NCI-H345 treated with DMSO at 0.1 percent for 48 hours (cell line): ENCODE data around the gene SNX9.
"Not testable (repeated sequence)": the region's sequence is repeated elsewhere in the genome, so short reads cannot be mapped to it uniquely, and the experiment has no call there.

Experiments
- DNase-seq: peaks from one replicate; lab custom pipeline; 2025; ENCODE audit not compliant: unreplicated experiment; lab: John Stamatoyannopoulos, UW

Gene SNX9

DNA sequence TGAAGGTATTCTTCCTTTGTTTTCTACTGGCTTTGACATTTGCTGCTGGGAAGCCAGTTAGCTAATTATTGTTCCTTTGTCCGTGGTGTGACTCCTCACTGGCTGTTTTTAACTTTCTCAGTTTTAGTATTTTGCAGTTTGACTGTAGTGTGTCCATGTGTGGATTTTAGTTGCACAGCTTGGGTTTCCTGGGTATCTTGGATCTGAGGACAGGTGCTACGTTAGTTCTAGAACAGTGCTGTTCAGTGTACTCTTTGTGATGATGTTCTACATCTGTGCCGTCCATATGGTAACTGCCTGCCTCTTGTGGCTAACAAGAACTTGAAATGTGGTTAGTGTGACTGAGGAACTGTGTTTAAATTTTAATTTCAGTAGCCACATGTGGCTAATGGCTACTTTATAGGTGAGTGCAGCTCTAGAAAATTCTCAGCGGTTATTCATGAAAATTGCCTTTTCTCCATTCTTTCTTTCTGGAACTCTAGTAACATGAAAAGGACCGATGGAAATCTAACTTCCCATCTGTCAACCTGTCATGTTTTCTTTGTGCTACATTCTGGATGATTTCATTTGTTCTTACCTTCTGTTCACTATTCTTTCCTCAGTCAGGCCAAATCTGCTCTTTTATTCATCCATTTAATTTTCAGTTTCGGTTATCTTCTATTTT is 7.4 kb downstream of the SNX9 start:
- DNase-seq: no peak

DNA sequence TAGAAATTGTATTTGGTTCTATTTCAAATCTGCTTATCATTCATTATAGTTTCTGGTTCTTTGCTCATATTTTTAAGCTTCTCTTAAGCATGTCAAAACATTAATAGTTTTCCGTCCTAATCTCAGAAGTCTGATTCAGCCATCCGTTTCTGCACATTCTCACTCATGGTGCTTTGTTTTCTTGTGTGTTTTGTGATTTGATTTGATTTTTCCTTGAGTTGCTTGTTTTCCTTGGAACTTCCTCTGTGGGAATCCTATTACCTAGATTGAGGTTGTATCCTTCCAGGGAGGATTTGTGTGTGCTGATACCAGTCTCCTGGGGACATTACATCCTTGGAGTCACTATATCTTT is 7.9 kb downstream of the SNX9 start:
- no peak for DNase-seq

DNA sequence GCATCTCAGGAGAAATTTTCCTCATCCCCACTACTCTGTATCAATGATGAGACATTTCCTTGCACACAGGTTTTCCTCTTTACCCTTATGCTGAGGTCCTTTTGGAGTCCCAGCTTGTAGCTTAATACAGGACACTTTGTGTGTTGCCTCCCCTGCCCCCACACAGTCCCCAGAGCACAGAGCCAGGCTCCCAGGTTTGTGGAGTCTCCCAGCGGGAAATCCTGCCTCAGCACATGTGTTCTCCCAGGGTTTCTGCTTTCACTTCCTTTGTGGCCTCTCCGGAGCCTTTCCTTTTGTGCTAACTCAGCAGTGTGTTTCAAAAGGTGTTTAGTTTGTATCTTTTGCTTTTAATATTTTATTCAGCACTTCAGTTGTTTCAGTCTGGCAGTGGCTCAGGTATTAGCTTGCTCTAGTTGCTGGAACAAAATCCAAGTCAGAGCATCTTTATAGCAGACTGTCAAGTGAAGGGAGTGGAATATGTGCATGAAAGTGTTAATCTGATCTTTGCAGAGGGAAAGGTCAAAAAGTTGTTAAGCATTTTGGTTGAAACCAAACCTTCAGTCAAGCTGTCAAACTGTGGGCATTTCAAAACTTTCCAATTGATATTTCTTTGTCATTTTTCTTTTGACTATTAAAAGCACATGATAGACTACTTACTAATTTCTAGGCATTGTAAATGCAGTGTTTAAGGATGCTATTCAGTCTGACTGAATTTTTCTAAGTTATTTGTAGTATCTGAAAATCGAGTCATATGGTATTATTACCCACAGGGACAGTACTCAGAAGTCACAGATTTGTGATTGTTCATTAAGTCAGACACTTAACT is 8.6 kb downstream of the SNX9 start:
- DNase-seq: no peak

DNA sequence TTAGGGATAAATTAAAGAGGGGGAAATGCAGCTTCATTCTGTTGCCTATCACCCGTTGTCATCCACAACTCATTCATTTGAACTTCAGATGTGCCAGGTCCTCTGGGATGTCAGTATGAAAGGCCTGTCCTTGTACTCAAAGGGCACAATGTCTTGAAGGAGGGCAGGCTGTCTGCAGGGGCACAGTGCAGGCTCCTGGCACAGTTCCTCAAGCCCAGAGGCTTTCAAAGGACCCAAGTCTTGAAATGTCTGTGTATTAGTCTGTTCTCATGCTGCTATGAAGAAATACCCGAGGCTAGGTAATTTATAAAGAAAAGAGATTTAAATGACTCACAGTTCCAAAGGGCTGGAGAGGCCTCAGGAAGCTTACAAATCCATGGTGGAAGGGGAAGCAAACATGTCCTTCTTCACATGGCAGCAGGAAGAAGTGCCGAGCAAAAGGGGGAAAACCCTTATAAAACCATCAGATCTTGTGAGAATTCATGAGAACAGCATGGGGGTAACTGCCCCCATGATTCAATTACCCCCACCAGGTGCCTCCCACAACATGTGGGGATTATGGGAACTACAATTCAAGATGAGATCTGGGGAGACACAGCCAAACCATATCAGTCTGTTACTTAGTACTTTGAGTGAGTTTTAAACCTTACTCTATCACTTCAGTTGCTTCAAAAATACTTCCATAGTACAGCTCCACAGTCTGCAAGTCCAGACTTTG is 9.4 kb downstream of the SNX9 start:
- DNase-seq: no peak

DNA sequence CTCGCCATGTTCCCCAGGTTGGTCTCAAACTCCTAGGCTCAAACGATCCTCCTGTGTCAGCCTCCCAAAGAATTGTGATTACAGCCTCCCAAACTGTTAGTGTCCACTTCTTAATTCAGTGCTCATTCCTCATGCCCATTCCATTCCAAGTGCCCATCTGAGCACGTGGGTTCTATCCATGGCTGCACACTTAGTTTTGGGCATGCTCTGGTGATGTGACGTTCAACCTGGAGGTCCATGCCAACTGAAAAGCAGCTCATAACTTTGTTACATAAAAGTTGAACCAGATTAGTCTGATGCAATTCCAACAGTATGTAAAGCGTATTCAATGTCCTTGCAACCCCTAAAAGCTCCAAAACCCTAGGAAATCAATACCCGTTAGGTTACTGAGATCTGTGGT is 11.5 kb downstream of the SNX9 start:
- no peak for DNase-seq

DNA sequence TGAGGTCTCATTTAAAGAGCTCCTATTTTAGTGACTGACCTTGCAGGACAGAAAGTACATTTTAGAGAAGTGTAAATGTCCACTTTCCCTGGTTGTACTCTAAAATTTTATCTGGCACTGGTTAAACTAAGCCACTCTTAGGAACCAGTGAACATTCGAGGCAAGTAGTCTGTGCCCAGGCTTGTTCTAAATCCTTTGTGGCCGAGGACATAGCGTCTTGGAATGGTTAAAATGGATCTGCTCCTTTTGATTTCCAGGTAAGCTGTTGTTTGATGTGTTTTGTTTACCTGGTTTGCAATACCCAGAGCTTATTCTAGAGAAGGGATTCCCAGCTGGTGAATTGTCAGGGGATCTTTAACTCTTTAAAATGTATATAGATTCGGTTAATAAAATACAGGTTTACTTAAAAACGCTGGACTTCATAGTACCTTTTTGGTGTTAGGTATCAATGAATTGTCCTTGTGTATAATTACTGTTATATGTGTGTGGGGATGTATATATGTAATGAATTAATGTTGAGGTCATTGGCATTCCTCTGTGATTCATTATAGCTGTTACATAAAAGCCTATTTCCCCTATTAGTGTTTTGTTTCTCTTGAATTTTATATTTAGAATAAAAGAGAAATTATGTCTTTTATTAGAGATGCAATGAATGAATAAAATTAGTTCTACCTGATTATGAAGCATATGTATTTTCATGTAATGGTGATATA is 15.8 kb downstream of the SNX9 start:
- no peak for DNase-seq

DNA sequence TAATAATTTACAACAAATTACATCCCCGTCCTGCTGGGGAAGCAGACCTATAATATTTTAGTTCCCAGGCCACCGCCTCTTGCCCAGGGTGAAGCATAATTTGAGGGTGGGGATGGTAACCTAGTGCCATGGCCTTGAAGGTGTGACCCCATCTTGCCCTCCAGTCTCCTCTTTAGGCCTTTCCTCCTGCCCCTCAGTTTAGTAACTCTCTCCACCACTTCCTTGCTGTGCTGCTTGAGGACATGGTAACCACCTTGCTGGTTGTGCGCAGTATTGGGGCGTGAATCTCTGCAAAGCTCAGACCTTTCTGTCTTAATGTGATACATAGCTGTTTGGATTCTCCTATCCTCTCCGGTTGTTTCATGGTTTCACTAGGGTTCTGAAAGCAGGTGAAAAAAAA is 16.6 kb downstream of the SNX9 start:
- no peak for DNase-seq

DNA sequence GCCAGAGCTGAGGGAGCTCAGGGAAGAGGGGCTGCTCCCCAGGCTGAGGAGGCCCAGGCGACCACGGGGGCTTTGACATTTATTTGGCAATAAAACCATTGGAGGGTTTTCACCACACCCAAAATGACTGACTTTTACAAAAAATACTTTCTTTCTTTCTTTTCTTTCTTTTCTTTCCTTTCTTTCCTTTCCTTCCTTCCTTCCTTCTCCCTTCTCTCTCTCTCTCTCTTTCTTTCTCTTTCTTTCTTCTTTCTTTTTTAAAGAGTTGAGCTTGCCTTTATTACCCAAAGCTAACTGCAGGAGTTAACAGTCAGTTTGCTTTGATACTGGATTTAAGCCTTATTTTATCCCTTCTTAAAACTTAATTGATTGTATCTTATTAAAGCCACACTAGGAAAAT is 17.2 kb downstream of the SNX9 start:
- no peak for DNase-seq

DNA sequence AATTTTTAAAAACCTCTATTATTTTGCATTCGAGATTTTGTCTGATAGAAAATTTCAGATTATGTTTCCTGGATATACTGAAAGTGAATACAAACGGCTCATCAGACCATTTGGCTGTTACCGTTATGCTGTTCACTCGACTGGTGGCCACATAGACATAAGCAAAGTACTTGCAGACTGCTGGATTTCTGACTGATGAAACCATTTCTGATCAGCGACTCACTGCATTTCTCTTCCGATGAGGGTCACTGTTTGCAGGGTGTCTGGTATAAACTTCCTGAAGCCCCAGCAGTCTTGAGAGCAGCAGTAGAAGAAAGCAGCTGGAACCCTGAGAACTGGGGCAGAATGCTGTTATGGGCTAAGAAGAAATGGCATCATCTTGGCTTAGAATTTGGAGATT is 17.7 kb downstream of the SNX9 start:
- no peak for DNase-seq

DNA sequence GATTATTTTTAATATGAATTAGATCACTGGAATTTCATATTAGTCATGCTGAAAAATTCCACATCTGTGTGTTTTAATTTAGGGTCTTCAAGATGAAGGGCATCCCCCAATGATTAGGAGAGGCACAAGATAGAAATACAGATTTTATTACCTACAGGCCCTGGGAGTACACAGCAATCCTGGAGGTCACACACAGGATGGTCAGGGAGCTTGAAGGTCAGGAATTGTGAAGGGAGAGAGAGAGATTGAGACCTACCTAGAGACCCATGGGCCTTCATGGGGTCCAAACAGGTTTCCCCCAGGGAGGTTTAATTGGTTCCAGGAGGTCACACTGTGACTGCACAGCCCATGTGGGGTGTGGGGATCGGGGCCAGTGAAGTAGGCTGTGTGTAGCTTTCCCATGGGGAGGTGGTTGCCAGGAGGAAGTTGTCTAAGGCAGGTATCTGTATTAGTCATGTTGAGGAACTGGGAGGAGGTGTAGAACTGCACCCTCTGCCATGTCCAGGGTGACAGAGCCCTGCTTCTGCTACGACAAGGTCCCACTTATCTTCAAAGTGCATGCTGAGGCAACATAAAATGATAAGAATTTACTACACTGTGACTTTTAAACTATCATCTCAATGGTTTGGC is 18.3 kb downstream of the SNX9 start:
- DNase-seq: no peak

DNA sequence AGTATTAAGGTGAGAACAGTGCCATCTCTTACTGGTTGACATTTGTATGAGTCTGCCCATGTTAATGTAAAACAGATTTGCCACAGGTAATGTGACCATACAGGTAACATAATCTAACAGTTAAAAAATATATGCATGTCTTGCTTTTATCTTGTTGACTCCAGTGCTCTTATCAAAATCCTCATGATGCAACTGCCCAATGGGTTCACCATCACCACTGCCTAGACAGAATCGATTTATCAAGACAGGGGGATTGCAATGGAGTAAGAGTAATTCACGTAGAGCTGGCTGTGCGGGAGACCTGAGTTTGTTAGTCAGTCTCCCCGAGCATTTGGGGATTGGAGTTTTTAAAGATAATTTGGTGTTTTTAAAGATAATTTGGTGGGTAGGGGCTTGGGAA is 19.2 kb downstream of the SNX9 start:
- no peak for DNase-seq

DNA sequence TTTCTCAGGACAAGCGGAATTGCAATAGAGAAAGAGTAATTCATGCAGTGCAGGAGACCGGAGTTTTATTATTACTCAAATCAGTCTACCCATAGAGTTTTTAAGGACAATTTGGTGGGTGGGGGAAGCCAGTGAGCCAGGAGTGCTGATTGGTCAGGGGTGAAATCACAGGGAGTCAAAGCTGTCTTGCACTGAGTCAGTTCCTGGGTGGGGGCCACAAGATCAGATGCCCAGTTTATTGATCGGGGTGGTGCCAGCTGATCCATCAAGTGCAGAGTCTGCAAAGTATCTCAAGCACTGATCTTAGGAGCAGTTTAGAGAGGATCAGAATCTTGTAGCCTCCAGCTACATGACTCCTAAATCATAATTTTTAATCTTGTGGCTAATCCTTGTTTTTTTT is 21.1 kb downstream of the SNX9 start:
- DNase-seq: not testable (repeated sequence)

DNA sequence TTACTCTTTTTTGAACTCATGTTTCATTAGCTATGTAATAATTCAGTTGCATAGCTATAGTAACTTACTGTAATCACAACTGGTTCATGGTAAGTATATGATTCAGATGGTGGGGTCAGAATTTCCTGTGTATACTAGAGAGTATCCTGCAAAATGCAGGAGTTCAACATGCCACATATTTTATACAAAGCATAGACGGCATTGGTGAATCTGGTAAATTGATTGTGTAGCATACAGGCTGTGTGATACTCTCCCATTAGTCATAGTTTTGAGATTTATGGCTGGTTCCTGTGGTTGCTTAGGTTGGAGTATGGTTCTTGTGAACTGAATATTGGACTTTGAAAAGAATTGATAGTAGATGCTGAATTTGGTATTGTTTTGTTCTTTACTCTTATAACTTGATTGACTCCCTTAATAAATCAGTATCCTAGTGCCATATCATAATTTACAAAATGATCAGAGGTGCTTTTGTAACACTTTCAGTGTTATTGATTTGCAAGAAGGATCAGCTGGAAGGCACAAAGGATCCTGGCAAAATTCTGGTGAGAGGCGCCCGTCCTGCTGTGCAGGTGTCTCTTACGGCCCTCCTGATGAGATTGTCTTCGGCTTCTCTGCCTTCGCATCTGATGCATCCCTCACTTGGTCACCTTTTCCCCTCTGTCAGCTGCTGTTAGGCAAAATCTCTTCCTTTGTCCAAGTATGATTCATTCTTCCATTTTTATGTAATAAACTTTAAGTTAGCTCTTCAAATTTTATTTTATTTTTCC is 22.6 kb downstream of the SNX9 start:
- DNase-seq: peak; percentile 30

DNA sequence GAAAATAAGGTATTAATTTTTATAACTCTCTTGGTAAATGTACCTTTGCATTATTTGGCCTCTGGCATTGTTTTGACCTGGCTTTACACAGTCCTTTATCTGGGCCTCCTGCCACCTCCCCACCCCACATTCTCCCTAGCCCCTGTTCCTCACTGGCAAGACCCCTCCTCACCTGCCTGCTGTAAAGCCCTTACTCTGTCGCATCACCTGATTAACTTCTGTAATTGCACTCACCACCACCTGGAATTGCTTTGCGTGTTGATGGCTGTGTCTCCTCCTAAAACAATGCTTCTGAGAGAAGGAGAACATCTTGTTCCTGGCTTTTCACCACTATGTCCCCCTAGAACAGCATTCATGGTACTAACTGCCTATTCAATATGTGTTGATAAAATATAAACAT is 24.8 kb downstream of the SNX9 start:
- DNase-seq: no peak

DNA sequence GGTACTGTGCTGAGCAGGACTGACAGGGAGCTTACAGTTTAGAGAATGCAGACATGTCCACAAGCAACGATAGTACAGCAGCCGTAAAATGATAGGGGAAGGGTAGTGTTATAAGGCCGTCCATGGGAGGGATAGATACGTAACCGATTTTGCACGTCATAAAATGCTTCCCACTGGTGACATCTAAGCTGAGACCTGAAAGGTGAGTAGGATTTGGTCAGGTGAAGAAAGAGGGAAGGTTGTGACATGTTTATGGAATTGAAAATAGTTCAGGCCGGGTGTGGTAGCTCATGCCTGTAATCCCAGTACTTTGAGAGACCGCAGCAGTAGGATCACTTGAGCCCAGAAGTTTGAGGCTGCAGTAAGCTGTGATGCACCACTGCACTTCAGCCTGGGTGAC is 25.6 kb downstream of the SNX9 start:
- no peak for DNase-seq

DNA sequence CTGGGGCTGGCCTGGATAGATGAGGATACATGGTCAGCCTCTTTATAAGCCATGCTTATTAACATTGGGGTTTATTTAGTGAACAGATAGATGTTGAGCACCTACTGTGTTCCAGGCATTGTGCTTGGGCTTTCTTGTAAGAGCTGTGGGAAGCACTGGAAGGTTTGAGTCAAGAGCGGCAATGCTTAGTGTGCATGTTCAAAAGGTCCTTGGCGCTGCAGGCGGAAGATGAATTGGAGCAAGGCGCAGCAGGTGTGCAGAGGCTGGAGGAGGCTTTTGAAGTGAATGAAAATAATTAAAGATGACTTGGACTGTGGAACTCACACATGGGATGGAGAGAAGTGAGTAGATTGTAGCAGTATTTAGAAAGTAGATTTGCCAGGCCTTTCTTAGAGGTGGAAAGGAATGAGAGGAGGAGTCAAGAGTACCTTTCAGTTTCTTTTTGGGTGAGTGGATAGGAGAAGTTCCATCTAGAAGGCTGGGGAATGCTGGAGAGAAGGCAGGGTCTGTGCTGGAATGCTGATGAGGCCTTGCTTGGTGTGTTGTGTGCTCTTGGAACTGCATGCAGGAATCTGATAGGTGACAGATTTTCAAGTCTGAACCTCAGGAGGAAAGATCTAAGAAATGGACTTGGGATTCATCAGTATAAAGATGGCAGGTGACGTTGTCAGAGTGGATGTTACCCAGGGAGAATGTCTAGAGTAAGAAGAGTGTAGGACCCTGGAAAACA is 26.4 kb downstream of the SNX9 start:
- no peak for DNase-seq

DNA sequence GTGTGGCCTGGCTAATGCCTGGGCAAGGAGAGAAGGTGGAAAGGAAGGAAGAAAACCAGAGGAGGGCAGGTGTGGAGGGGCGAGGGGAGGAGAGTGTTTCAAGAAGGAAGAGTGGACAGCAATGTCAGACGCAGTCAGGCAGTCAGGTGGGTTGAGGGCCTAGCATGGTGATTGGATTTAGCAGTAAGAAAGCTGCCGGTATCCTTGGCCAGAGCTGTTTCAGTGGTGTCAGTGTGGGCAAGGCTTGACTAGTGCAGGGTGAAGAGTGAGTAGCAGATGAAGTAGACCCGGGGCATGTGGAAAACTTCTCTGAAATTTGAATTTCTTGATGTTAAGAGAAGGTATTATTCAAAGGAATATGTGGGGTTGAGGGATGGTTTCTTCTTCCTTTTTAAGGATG is 27.0 kb downstream of the SNX9 start:
- no peak for DNase-seq

DNA sequence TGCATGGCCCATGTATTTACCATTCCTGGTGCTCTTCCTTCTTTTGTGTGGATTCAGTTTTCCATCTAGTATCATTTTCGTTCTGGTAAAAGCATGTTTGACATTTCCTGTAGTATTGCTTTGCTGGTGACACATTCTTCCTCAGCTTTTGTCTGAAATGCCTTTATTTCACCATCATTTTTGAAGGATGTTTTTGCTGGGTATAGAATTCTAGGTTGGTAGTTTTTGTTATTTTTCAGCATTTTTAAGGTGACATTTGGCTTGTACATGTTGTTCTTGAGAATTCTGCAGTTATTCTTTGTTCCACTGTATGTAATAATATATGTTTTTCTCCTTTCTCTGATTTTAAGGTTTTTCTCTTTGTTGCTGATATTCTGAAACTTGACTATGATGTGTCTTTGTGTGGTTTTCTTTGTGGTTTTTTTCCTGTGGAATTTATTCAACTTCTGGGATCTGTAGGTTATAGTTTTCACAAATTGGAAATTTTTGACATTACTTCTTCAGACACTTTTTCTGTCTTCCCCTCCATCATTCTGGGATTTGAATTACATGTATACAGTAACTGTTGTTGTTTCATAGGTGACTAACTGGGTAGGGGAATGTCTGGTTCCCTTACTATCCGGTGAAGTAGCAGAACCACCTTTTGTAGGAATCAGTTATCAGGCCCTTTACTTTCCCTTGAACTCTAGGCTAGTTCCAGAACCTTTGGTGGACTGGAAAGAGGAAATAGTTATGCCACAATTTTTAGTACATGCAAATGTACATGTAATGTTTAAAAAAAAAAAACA is 30.2 kb downstream of the SNX9 start:
- DNase-seq: no peak

DNA sequence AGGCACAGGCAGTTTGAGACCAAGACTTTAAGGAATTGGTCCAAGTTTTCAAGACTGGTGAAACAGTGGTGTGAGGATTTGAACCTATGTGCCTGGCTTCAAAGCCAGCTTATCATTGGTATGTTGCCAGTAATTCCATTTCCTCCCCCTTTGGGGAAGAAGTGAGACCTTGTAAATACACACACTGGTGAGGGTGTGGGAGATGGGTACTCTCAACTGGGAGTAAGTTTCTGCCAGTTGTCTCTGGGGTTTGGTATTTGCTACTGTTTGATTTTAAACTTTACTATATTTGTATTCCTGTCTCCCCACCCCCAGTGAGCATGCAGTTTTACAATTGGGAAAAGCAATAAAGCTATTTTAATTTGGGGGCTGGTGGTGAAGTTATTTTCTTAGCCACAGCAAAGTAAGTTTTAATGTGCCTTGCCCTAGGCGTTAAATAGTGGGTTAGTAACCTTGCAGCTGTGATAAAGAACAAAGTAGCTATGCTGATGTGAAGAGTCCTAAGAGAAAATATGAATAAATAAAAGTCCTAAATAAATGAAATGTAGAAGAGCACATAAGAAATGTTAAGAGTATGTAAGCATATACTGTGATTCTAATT is 31.0 kb downstream of the SNX9 start:
- no peak for DNase-seq
